Gastrocnemius medialis (tissue), 4 donors: ENCODE data around the gene MSL1. TPM values are rescaled to one million over a fixed set of nuclear protein-coding genes. Genes with fewer than 3 reads are reported as not detected.

Experiments
- ATAC-seq, 2 donors: fragments of 150-250 bp; one replicate each; pipeline ENCODE4 v1.9.1; 2016
- DNase-seq, 2 donors: peaks; one replicate each; pipeline ENCODE4 v3.0.0-alpha.2; 2019
- H3K27ac ChIP-seq, 4 donors: fragments of 200-600 bp; sonication (generic); 1 replicate in 1 of 4; 2 replicates in 3 of 4; pipeline ENCODE4 v1.5.1; 2016 to 2018; ENCODE audit warnings: mild to moderate bottlenecking in 2 of 4, moderate library complexity in 1 of 4
- H3K27me3 ChIP-seq, 3 donors: fragments of 200-600 bp; sonication (generic) in 2 of 3; 1 replicate in 1 of 3; 2 replicates in 2 of 3; pipeline versions ENCODE4 v1.5.1 to v1.6.0; 2016 to 2019; ENCODE audit warnings: mild to moderate bottlenecking in 1 of 3, moderate library complexity in 1 of 3
- H3K36me3 ChIP-seq, 2 donors: fragments of 200-600 bp; sonication (generic) in 1 of 2; one replicate each; pipeline ENCODE4 v1.5.1; 2017 to 2018
- H3K4me1 ChIP-seq, 2 donors: fragments of 200-600 bp; sonication (generic) in 1 of 2; one replicate each; pipeline ENCODE4 v1.5.1; 2016 to 2017; ENCODE audit warnings: mild to moderate bottlenecking in 2 of 2
- H3K4me3 ChIP-seq, 4 donors: fragments of 200-600 bp; sonication (generic) in 3 of 4; 1 replicate in 1 of 4; 2 replicates in 3 of 4; pipeline ENCODE4 v1.5.1; 2016 to 2019; ENCODE audit warnings: mild to moderate bottlenecking in 2 of 4
- H3K9me3 ChIP-seq, 3 donors: fragments of 200-600 bp; sonication (generic) in 2 of 3; 1 replicate in 1 of 3; 2 replicates in 2 of 3; pipeline ENCODE4 v1.5.1; 2016 to 2019
- CTCF ChIP-seq, 5 experiments: fragments of 450-650 bp in 3 of 5; fragments of 200-600 bp in 2 of 5; sonication (generic) in 2 of 5; IDR thresholded peaks in 4 of 5; conservative IDR thresholded peaks in 1 of 5; 1 replicate in 4 of 5; 2 replicates in 1 of 5; pipeline ENCODE4 v1.5.1; 2016 to 2019; ENCODE audit warnings: antibody characterized with exemption in 5 of 5, mild to moderate bottlenecking in 3 of 5, moderate library complexity in 3 of 5
- POLR2A ChIP-seq, 2 donors: fragments of 450-650 bp; IDR thresholded peaks; one replicate each; pipeline ENCODE4 v1.6.1; 2017; ENCODE audit warnings: antibody characterized with exemption in 2 of 2, mild to moderate bottlenecking in 2 of 2, moderate library complexity in 2 of 2
- in situ Hi-C, 4 donors: fragments of 200-750 bp; cut with MboI; loops; one replicate each; pipeline versions ENCODE4 v1.15.0 to v1.8.0; 2017; ENCODE audit warnings: low sequenced_read_pairs in 4 of 4
- intact Hi-C: fragments of 100-400 bp; cut with DNase I; formaldehyde crosslinking; loops from one replicate; pipeline ENCODE4 v1.15.1; 2023; ENCODE audit warnings: low total_unique reads
- total RNA-seq, 4 donors: library from RNA; depleted of rRNA; stranded (reverse); fragments of >200 nt; gene quantifications; one replicate each; pipeline versions ENCODE4 v1.1.0 to v1.2.3, GENCODE V29; 2016

The MSL1 gene
- total RNA-seq, 4 donors from 2014 or later: 75.7 to 96.3 (median 85.9) TPM

- H3K27ac ChIP-seq: peak overlapping the region; percentile 94 to 100 (median 98)
- intact Hi-C loops (no loop called here), in situ Hi-C loops (no loop called here)
- DNase-seq (peak in 1 of 2 donors; percentile 50), ATAC-seq (no peak)
- no peaks in the 10 kb centered on the region for H3K9me3 ChIP-seq
- TF ChIP-seq POLR2A (IDR thresholded peaks at IDR 0.05): no peak
- TF ChIP-seq CTCF (IDR thresholded peaks at IDR 0.05 in 4 of 5, conservative IDR thresholded peaks at IDR 0.05 in 1 of 5): no peak
- peaks cover 77 to 79% of the 10 kb centered on the region in 2 donors for H3K4me1 ChIP-seq
- H3K4me3 ChIP-seq: peak overlapping the region; percentile 43 to 82 (median 52)
- H3K36me3 ChIP-seq: peaks cover 0 to 45% of the 10 kb centered on the region in 2 donors
- H3K27me3 ChIP-seq: no peaks in the 10 kb centered on the region
Observed at GRCh38 chr17:40097087-40097486, 24.7 kb upstream of the MSL1 start.

- Histone ChIP-seq H3K27me3 (no peaks in the 10 kb centered on the region), H3K4me3 (peak overlapping the region; percentile 45 to 82 (median 60)), H3K9me3 (no peaks in the 10 kb centered on the region), H3K27ac (peak overlapping the region; percentile 94 to 100 (median 98)), H3K4me1 (peaks cover 77 to 79% of the 10 kb centered on the region in 2 donors), H3K36me3 (peaks cover 0 to 37% of the 10 kb centered on the region in 2 donors)
- DNase-seq: peak; percentile 96 to 99
- TF ChIP-seq CTCF (IDR thresholded peaks at IDR 0.05 in 4 of 5, conservative IDR thresholded peaks at IDR 0.05 in 1 of 5) (peak in 1 of 5 experiments; percentile 42), POLR2A (IDR thresholded peaks at IDR 0.05) (peak; percentile 77 to 87)
- intact Hi-C loops: loop anchor here (1.0 kb wide), 1 partner anchor 27 kb away; no protein-coding TSS in a partner anchor
- peak; percentile 40 to 42 for ATAC-seq
- in situ Hi-C loops: no loop called here
Observed at GRCh38 chr17:40097931-40098845, 23.6 kb upstream of the MSL1 start.

GRCh38 chr17:40098846-40099618 is 22.7 kb upstream of the MSL1 start:
- Histone ChIP-seq H3K36me3 (peaks cover 0 to 33% of the 10 kb centered on the region in 2 donors), H3K27ac (peak overlapping the region; percentile 94 to 100 (median 98)), H3K27me3 (no peaks in the 10 kb centered on the region), H3K4me3 (peak overlapping the region; percentile 76 to 100 (median 82)), H3K4me1 (peaks cover 78 to 80% of the 10 kb centered on the region in 2 donors), H3K9me3 (no peaks in the 10 kb centered on the region)
- intact Hi-C loops: loop anchor here (1.0 kb wide), 2 partner anchors 9 to 28 kb away; no protein-coding TSS in a partner anchor
- peak; percentile 100 for DNase-seq
- peak; percentile 99 for TF ChIP-seq POLR2A (IDR thresholded peaks at IDR 0.05)
- TF ChIP-seq CTCF (IDR thresholded peaks at IDR 0.05 in 4 of 5, conservative IDR thresholded peaks at IDR 0.05 in 1 of 5): no peak
- in situ Hi-C loops: no loop called here
- peak; percentile 37 to 39 for ATAC-seq

- in situ Hi-C loops: no loop called here
- ATAC-seq (no peak), DNase-seq (no peak)
- intact Hi-C loops: loop anchor here (1.0 kb wide), 1 partner anchor 8 kb away; no protein-coding TSS in a partner anchor
- H3K4me1 ChIP-seq: peaks cover 78 to 80% of the 10 kb centered on the region in 2 donors
- TF ChIP-seq POLR2A (IDR thresholded peaks at IDR 0.05) (no peak), CTCF (IDR thresholded peaks at IDR 0.05 in 4 of 5, conservative IDR thresholded peaks at IDR 0.05 in 1 of 5) (no peak)
- peaks cover 0 to 25% of the 10 kb centered on the region in 2 donors for H3K36me3 ChIP-seq
- H3K27ac ChIP-seq: peak overlapping the region; percentile 93 to 100 (median 96)
- H3K9me3 ChIP-seq: no peaks in the 10 kb centered on the region
- no peaks in the 10 kb centered on the region for H3K27me3 ChIP-seq
- peak overlapping the region; percentile 76 to 100 (median 82) for H3K4me3 ChIP-seq
Observed at GRCh38 chr17:40099619-40100418, 22.0 kb upstream of the MSL1 start.
